Neuron (in vitro differentiated cells): ENCODE data around the gene CPNE5.

Experiments
- H2AFZ ChIP-seq: one replicate; pipeline ENCODE4 v1.6.1; 2013; ENCODE audit warnings: low read depth, mild to moderate bottlenecking, inconsistent platforms, low read length, moderate library complexity
- H3K27me3 ChIP-seq: one replicate; pipeline ENCODE4 v1.6.1; 2013; ENCODE audit warnings: low read length; ENCODE audit not compliant: insufficient read depth
- H3K36me3 ChIP-seq: one replicate; pipeline ENCODE4 v1.6.1; 2013; ENCODE audit warnings: low read length; ENCODE audit not compliant: insufficient read depth
- H3K4me1 ChIP-seq: one replicate; pipeline ENCODE4 v1.6.1; 2013; ENCODE audit warnings: low read length; ENCODE audit not compliant: insufficient read depth
- H3K4me3 ChIP-seq: 2 replicates; pipeline ENCODE4 v1.5.1; 2013; ENCODE audit warnings: mild to moderate bottlenecking, low read length, moderate library complexity
- H3K9me3 ChIP-seq: one replicate; pipeline ENCODE4 v1.6.1; 2013; ENCODE audit warnings: low read length

CPNE5 gene

DNA sequence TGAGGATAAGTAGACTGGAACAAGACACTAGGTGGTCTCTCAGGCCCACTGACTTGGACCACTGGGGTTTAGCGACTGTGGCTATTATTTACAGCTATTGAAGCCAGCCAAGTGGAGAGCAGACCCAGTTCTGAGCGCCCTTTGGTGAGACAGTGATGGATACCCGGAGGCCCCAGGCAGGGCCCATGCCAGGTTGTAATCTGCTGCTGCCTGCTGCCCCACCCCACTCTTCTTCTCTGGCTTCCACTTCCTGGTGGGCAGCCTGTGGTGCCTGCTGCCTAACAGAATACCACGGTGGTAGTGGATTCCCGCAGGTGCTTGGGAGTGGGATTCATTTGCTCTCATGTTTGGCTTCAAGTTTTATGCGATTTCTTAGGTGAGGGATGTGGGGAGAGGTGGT is 141.0 kb downstream of the CPNE5 start:
- Histone ChIP-seq H3K4me1 (peaks cover 4% of the 10 kb centered on the region), H2AFZ (no peak overlapping the region), H3K36me3 (no peaks in the 10 kb centered on the region), H3K9me3 (no peaks in the 10 kb centered on the region), H3K27me3 (no peaks in the 10 kb centered on the region), H3K4me3 (no peak overlapping the region)

DNA sequence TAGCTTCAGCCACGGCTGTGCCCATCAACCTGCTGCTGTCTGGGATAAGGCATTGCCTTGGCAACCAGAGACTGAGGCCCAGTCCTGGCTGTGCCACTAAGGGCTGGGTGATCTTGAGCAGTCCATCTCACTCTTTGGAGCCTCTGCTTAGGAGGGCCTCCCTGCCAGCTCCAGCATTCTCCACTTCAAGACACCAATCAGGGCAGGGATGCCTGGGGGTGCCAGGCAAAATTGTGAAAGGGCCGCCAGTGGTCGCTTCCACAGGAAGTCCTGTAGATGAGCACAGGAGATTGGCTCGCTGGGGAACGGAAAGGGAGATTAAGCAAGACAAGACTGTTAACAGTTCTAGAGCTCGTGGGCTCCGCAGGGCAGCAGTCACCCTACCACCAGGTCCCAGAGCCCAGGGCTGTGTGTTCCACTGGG is 141.8 kb downstream of the CPNE5 start, which contains the start of gene RAB44:
Gene RAB44, plus strand, starts transcription at position 346 of the 423 bp plus-strand sequence. CDS start 6,410 bp downstream, outside the sequence.
- Histone ChIP-seq H3K36me3 (no peaks in the 10 kb centered on the region), H3K27me3 (no peaks in the 10 kb centered on the region), H3K9me3 (no peaks in the 10 kb centered on the region), H3K4me3 (no peak within 1 kb of the TSS), H3K4me1 (no peaks in the 10 kb centered on the region), H2AFZ (no peak within 1 kb of the TSS)

DNA sequence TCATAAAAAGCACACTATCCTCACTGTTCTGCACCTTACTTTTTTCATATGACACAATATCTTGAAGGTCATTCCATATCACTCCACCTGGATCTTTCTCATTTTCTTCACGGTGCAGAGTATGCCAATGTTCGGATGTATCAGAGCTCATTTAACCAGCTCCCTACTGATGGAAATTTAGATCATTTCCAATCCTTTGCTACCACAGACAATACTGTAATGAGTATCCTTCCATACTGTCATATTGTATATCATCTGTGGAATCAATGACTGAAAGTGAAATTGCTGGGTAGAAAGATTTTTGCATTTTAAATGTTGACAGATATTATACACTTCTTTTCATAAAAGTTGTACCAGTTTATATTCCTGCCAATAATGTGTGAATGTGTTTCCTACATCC is 143.8 kb downstream of the CPNE5 start:
- Histone ChIP-seq H3K4me3 (no peak overlapping the region), H2AFZ (no peak overlapping the region), H3K9me3 (peaks cover 1% of the 10 kb centered on the region), H3K36me3 (no peaks in the 10 kb centered on the region), H3K27me3 (no peaks in the 10 kb centered on the region), H3K4me1 (no peaks in the 10 kb centered on the region)

DNA sequence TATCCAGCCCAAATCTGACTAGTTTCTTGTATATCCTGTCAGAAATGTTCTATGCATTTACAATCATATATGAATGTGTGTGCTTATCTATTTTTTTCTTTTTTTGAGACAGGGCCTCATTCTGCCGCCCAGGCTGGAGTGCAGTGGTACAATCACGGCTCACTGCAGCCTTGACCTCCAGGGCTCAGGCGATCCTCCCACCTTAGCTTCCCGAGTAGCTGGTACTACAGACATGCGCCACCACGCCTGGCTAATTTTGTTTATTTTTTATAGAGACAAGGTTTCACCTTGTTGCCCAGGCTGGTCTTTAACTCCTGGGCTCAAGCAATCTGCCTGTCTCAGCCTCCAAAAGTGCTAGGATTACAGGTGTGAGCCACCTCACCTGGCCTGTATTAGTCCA is 144.6 kb downstream of the CPNE5 start:
- H3K4me1 ChIP-seq, result no peaks in the 10 kb centered on the region
- peaks cover 1% of the 10 kb centered on the region for H3K9me3 ChIP-seq
- no peak overlapping the region for H2AFZ ChIP-seq
- no peaks in the 10 kb centered on the region for H3K36me3 ChIP-seq
- H3K27me3 ChIP-seq, result no peaks in the 10 kb centered on the region
- no peak overlapping the region for H3K4me3 ChIP-seq

DNA sequence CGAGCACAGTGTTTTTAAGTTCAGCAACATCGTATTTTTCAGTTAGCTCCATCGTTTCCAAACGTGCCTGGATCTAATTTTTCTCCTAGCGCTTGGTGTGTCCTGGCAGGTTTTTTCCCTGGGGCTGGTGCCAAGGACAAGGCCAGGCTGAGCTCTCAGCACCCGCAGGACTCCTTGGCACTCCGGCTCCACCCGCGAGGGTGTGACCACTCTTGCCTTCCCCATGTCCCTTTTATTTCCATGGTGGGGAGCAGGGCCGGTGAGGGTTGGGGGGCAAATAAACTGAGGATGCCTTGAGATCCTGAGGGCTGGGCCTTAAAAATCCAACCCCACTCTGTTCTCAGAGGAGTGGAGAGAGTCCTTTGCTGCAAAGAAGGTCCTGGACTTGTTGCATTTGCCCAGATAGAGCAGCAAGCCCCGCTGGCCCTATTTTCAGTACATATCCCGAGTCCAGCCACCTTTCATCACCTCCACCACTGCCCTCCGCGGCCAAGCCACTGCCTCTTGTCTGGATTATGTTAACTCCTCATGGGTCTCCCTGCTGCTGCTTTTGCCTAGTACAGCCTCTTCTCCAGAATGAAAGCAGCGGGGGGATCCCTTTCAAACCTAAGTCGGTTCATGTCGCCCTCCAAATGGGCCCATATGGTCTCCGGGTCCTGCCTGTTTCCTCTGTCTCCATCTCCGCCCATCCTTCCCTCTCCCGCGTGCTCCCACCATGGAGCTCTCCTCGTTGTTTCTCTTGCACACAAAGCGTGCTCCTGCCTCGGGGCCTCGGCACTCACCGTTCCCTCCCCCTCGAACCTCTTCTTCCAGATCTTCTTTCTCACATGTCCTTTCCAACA is 146.2 kb downstream of the CPNE5 start:
- no peaks in the 10 kb centered on the region for H3K27me3 ChIP-seq
- no peak overlapping the region for H2AFZ ChIP-seq
- H3K4me1 ChIP-seq, result no peaks in the 10 kb centered on the region
- H3K4me3 ChIP-seq, result no peak overlapping the region
- no peaks in the 10 kb centered on the region for H3K36me3 ChIP-seq
- peaks cover 1% of the 10 kb centered on the region for H3K9me3 ChIP-seq

DNA sequence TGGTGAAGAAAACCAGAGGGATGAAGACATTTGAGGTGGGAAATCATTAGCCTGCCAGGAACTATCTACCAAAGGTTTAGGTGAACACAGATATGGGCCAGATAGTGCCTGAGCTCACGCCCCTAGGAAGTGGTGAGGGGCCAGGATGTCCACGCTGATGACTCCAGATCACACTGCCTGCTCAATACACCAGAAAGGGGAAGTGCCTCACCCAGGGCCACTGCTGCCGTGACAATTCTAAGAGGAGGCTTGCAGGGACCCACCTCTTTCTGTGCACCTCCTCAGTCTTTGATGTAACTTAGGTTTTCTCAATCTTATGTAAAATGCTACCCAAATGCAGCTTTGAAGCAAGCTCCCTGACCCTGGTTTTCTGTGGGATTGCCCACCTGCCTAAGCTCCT is 147.0 kb downstream of the CPNE5 start:
- Histone ChIP-seq H3K27me3 (no peaks in the 10 kb centered on the region), H3K9me3 (peaks cover 1% of the 10 kb centered on the region), H2AFZ (no peak overlapping the region), H3K4me3 (no peak overlapping the region), H3K4me1 (no peaks in the 10 kb centered on the region), H3K36me3 (no peaks in the 10 kb centered on the region)

DNA sequence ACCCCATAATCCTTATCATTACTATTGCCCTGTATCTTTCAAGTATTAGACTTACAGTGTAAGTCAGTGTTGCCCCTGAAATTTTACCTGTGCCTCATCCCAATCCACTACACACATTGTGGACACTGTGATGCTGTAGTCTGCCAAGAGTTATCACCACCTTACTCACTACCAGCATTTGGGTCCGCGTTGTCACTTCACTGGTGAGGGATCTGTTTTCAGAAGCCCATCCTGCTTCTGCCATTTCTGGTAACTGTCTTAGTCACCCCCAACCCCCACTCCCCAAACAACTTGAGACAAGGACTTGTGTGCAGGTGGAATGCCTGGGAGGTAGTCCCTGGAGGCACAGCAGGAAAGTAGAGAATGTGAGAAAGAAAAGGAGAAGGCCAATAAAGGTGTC is 147.6 kb downstream of the CPNE5 start:
- peaks cover 1% of the 10 kb centered on the region for H3K9me3 ChIP-seq
- H2AFZ ChIP-seq, result no peak overlapping the region
- H3K36me3 ChIP-seq, result peaks cover 5% of the 10 kb centered on the region
- no peaks in the 10 kb centered on the region for H3K4me1 ChIP-seq
- H3K4me3 ChIP-seq, result no peak overlapping the region
- no peaks in the 10 kb centered on the region for H3K27me3 ChIP-seq

DNA sequence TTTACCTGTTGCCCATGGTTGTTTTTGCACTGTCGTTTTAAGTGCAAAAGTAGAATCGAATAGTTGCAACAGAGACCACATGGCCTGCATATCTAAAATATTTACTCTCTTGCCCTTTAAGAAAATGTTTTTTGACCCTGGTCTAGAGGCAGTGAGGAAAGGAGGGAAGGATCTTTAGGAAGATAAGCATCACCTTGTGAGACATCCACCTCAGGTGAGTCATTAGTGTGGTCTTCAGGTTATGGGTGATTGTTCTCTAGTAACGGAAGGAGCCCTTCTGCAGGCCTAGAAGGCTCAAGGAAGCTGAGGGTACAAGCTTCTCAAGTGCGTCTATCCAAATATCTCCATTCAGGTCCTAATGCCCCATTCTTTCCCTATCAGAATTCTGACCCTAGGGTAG is 148.2 kb downstream of the CPNE5 start:
- Histone ChIP-seq H3K4me3 (no peak overlapping the region), H2AFZ (no peak overlapping the region), H3K36me3 (peaks cover 11% of the 10 kb centered on the region), H3K4me1 (no peaks in the 10 kb centered on the region), H3K27me3 (no peaks in the 10 kb centered on the region), H3K9me3 (peaks cover 1% of the 10 kb centered on the region)
